SKM-1 (cell line): Measurements from ENCODE around the gene APOO.
"Not testable (repeated sequence)": the region's sequence is repeated elsewhere in the genome, so short reads cannot be mapped to it uniquely, and the experiment has no call there.

Source experiments
- DNase-seq: peaks from one replicate; lab custom pipeline; 2025; ENCODE audit not compliant: unreplicated experiment; lab: John Stamatoyannopoulos, UW

Gene APOO

GRCh38 chrX:23861215-23861896, 46.4 kb downstream of the APOO start:
- DNase-seq: no peak

- DNase-seq: not testable (repeated sequence)
Measured at GRCh38 chrX:23859238-23859637, 48.5 kb downstream of the APOO start.

DNA sequence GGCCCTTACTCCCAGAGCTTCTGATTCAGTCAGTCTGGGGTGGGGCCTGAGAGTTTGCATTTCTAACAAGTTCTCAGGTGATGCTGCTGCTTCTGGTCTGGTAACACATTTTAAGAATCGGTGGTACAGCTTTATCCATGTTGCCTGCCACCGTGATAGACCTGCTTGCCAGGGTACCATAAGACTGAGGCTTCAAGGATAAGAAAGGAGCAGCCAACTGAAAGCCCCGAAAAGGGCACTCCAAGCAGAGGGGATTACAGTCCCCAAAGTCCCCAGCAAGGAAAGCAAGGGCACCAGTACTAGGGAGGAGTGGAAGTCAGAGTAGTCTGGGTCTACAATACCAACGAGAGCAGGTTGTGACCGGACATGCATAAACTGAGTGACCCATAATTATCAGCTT, 49.8 kb downstream of the APOO start:
- DNase-seq: no peak

DNA sequence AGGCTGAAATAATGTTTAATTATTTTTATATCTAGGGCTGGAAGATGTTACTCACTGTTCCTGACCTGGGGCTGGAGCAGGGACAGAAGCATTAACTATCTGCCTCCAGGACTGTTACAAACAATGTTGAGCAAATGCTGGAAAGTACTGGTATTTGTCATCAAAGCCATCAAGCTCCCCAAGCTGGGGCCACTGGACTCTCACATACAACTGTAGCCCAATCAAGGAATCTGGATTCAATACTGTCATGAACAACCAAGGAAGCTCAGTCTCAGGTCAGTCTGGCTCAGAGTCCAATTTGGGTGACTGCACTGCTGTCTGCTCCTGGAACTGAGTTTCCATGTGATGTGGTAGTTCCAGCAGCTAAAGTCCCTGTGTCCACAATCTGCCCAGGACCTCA, 50.4 kb downstream of the APOO start:
- DNase-seq: no peak

GRCh38 chrX:23855569-23855968, 52.2 kb downstream of the APOO start:
- peak; percentile 23 for DNase-seq

DNA sequence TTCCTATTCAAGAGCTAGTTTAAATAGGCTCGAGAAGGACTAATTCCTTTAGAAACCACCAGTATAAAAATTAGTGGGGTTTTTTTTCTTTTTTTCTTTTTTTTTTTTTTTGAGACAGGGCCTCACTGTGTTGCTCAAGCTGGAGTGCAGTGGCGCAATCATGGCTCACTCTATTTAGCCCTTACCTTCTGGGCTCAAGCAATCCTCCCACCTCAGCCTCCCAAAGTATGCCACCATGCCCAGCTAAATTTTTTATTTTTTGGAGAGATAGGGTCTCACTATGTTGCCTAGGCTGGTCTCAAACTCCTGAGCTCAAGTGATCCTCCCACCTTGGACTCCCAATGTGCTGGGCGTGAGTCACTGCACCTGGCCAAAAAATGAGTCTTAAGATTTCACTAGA, 52.8 kb downstream of the APOO start:
- DNase-seq: peak; percentile 1

- no peak for DNase-seq
Measured at GRCh38 chrX:23854122-23854521, 53.6 kb downstream of the APOO start.

GRCh38 chrX:23851544-23851943, 56.2 kb downstream of the APOO start:
- DNase-seq: peak; percentile 3

DNA sequence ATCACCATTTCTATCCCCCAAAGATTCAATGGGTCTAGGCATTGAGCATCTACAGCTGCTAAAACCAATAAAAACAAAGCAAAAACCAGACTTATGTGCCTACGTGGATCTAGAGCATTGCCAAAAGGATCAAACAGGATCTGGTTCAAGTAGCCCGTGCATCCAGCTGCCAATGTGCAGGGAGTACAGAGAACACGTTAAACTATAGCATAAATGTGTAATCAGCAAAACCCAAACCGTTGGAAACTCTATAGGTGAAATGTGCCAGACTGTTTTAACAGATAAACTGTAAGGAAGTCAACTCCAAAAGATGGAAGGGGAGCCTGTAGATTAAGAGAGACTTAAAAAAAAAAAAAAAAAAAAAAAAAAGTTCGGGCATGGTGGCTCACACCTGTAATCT, 58.5 kb downstream of the APOO start:
- no peak for DNase-seq

DNA sequence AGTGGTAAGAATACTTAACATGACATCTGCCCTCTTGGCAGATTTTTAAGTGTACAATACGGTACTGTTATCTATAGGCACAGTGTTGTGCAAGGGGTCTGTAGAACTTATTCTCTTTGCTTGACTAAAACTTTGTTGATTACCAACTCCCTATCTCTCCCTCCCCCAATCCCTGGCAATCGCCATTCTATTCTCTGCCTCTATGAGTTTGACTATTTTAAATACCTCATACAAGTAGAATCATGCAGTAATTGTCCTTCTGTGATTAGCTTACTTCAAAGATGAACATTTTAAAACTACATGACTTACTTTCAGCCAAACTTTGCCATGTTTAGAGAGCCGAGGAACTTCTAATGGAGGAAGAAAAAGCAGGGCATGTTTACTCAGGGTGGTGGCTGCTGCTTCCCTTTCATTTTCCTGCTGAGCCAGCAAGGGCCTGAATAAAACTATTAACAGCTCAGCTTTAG, 62.4 kb downstream of the APOO start:
- DNase-seq: no peak

- DNase-seq: peak; percentile 4
Measured at GRCh38 chrX:23844502-23845138, 63.1 kb downstream of the APOO start.

DNA sequence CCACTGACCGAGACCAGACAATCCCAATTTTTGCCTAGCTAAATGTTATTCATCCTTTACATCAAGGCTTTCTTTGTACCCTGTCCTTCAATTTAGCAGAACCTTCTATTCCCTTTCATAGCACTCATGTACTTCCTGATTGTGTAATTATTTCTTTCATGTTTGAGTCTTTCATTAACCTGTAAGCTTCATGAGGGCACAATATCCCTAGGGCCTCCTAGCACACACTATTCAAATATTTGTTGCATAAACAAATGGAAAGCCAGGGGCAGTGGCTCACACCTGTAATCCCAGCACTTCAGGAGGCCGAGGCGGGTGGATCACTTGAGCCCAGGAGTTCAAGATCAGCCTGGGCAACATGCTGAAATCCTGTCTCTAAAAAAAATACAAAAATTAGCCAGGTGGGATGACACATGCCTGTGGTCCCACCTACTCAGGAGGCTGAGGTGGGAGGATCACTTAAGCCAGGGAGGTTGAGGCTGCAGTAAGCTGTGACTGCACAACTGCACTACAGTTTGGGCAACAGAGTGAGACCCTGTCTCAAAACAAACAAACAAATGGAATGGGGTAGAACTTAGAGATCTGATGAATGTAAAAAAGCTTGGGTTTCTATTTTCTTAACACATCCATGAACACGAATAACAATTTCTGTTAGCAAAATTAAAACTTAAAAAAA, 65.8 kb downstream of the APOO start:
- DNase-seq: no peak

GRCh38 chrX:23840674-23841073, 67.1 kb downstream of the APOO start:
- no peak for DNase-seq

DNA sequence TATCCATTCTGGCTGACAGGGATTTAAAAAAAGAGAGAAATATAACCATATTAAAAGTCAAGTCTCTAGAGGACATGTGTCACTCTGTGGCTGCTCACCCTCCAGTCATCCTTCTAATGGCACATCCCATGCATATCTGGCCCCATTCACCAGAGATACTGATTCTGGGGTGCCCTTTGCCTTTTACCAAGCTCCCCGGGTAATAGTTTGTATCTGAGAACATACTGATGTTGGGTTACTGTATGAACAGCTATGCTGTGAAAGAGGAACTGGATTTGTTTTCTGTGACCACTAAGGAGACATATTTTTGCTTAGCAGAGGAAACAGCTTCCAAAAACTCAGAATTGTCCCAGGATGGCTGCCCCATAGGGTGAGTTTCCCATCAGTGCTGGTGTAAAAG, 68.8 kb downstream of the APOO start:
- DNase-seq: peak; percentile 4

DNA sequence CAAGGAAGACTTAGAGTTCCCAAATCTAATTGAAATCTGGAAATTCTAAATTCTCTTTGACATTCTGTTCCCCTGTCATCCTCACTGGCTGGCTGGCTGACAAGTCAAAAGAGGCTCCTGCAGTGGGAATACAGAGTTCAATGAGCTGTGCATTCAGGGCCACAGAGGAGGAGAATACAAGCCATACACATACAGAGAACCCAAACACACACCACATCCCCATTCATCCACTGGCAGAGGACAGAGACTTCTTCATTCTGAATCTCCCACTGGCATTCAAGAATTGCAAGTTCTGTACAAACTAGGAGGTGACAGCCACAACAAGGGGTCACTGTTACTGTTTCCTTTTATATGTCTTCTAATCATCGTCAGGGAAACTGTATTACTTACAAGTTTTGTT, 75.0 kb downstream of the APOO start:
- no peak for DNase-seq

DNA sequence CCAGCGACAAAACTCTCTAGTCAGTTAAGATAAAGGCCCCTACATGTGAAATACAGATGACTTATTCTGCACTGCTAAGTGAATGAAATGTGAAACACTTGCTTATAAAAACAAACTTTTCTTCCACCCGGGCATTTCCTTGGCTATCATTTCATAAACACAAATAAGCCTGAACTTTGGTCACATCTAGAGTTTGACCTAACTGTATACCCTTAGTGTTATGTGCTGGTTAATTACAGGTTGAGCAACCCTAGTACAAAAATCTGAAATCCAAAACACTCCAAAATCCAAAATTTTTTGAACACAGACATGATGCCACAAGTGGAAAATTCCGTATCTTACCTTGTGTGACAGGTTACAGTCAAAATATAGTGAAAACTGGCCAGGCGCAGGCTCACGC, 78.9 kb downstream of the APOO start:
- no peak for DNase-seq

DNA sequence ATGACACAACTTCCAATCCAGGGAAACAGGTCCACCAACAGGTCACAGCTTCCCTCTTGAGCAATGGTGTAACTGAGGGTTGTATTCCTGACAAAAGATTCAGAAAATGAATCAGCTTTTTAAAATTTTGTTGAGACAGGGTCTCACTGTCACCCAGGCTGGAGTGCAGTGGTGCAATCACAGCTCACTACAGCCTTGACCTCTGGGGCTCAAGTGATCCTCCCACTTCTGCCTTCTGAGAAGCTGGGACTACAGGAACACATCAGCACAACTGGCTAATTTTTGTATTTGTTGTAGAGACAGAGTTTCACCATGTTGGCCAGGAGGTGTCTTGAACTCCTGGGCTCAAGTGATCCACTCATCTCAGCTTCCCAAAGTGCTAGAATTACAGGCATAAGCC, 81.1 kb downstream of the APOO start:
- no peak for DNase-seq

- DNase-seq: no peak
Measured at GRCh38 chrX:23826216-23826615, 81.5 kb downstream of the APOO start.

DNA sequence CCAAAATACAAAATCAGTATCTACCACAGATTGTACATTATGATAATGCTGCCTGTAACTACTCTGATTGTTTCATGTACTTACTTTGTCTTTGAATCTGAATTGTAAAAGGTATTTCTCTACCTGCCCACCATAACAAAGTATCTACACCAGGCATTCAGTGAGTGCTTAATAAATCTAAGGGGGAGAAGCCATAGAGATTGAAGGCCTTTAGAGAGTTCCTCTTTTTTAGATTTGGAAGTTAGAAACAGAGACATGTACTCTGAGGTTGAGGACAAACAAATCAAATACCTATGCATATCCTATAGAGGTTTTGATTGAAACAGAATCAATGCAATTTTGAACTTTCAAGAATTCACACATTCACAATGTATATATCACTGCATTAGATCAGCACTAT, 82.1 kb downstream of the APOO start:
- DNase-seq: no peak

DNA sequence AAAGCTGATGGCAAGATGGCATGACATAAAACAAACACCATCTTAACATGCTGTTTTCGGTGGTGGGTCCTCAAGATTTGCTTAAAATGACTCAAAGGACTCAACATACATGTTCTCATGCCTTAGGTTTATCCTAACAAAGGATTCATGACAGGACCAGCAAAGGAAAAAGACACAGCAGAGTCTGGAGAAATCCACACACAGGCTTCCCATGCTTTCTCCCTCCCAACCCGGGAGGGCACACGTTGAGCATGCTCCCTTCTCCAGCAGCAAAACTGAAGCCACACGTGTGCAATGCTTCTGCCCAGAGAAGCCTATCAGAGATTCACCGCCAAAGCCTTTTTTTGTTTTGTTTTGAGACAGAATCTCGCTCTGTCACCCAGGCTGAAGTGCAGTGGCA, 84.9 kb downstream of the APOO start:
- DNase-seq: no peak

DNA sequence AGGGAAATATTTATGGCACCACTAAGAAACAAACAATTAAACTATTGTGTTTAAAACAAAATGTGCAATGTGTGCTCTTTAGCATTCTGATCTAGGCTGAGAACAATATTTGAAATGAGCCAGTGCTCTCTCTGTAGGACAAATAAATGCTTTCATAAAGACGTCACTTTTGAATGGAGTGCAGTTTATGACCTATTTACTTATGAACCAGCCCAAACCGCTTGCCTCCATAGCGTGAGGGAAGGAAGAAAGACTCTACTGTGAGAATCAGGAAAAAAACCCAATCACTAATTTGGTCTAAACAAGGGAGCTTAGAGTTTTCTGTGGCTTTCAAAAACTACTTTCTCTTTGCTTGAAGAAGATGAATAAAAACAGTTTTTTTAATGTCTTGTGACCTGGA, 85.3 kb downstream of the APOO start:
- no peak for DNase-seq

GRCh38 chrX:23821847-23822246, 85.9 kb downstream of the APOO start:
- no peak for DNase-seq
